SK-N-SH (cell line): Measurements from ENCODE around the gene TFR2. TPM values are rescaled to one million over a fixed set of nuclear protein-coding genes. Genes with fewer than 3 reads are reported as not detected.

ENCODE experiments used
- CTCF ChIA-PET: fragments of 300-600, 350-600 bp; formaldehyde crosslinking; extraction: SDS; loops from one replicate; lab custom pipeline; 2021; lab: Yijun Ruan, JAX
- POLR2A ChIA-PET: fragments of 350-600 bp; sonication (Branson Sonifier 250); formaldehyde crosslinking; extraction: SDS; loops from one replicate; lab custom pipeline; 2020; ENCODE audit warnings: antibody characterized with exemption, inconsistent platforms; lab: Yijun Ruan, JAX
- DNase-seq: peaks from one replicate; pipeline ENCODE4 v3.0.0; 2012
- H2AFZ ChIP-seq: fragments of 200-600 bp; sonication (generic); 2 replicates; pipeline ENCODE4 v1.8.1; 2016; ENCODE audit warnings: antibody characterized with exemption, mild to moderate bottlenecking, low read depth
- H3F3A ChIP-seq: fragments of 200-600 bp; sonication (generic); replicated peaks from 2 replicates; pipeline ENCODE3; 2016; ENCODE audit warnings: antibody characterized with exemption, mild to moderate bottlenecking; ENCODE audit not compliant: insufficient read depth
- H3K27ac ChIP-seq, 2 experiments: fragments of 200-500 bp in 1 of 2; fragments of 200-600 bp in 1 of 2; sonication (Bioruptor generic) in 1 of 2; sonication (generic), shearing (Covaris generic) in 1 of 2; 2 replicates each; pipeline versions ENCODE4 v1.5.1 to v1.6.1; 2014 to 2016; ENCODE audit warnings: low read depth in 2 of 2, inconsistent platforms in 1 of 2, low read length in 1 of 2, mild to moderate bottlenecking in 1 of 2, mixed read lengths in 1 of 2
- H3K27me3 ChIP-seq: fragments of 200-600 bp; sonication (generic), shearing (Covaris generic); 2 replicates; pipeline ENCODE4 v1.6.1; 2016; ENCODE audit warnings: mixed run types; ENCODE audit not compliant: insufficient read depth
- H3K36me3 ChIP-seq, 2 experiments: fragments of 200-500 bp in 1 of 2; fragments of 200-600 bp in 1 of 2; sonication (Bioruptor generic) in 1 of 2; sonication (generic) in 1 of 2; replicated peaks in 1 of 2; 2 replicates each; pipeline versions ENCODE3 to v1.5.1; 2014 to 2016; ENCODE audit warnings: low read length in 1 of 2, mild to moderate bottlenecking in 1 of 2; ENCODE audit not compliant: insufficient read depth in 2 of 2, control insufficient read depth in 1 of 2
- H3K4me1 ChIP-seq, 2 experiments: fragments of 200-500 bp in 1 of 2; fragments of 200-600 bp in 1 of 2; sonication (Bioruptor generic) in 1 of 2; sonication (generic), shearing (Covaris generic) in 1 of 2; 2 replicates each; pipeline versions ENCODE4 v1.5.1 to v1.6.1; 2014 to 2016; ENCODE audit warnings: low read depth in 1 of 2, low read length in 1 of 2, mixed run types in 1 of 2; ENCODE audit not compliant: insufficient read depth in 2 of 2, control insufficient read depth in 1 of 2
- H3K4me2 ChIP-seq: fragments of 200-600 bp; sonication (generic), shearing (Covaris generic); 2 replicates; pipeline ENCODE4 v1.6.1; 2017; ENCODE audit warnings: mixed run types
- H3K4me3 ChIP-seq, 2 experiments: fragments of 200-500 bp in 1 of 2; fragments of 200-600 bp in 1 of 2; sonication (Bioruptor generic) in 1 of 2; sonication (generic), shearing (Covaris generic) in 1 of 2; 2 replicates each; pipeline versions ENCODE4 v1.5.1 to v1.8.1; 2014 to 2016; ENCODE audit warnings: low read depth in 2 of 2, inconsistent platforms in 1 of 2, low read length in 1 of 2, mild to moderate bottlenecking in 1 of 2, mixed read lengths in 1 of 2, moderate library complexity in 1 of 2
- H3K79me2 ChIP-seq: fragments of 200-600 bp; sonication (generic); 2 replicates; pipeline ENCODE4 v1.8.1; 2017; ENCODE audit warnings: mild to moderate bottlenecking; ENCODE audit not compliant: insufficient read depth
- H3K9ac ChIP-seq: fragments of 200-600 bp; sonication (generic); 2 replicates; pipeline ENCODE4 v1.6.1; 2017; ENCODE audit warnings: mixed run types
- H3K9me2 ChIP-seq: fragments of 200-600 bp; sonication (generic); 2 replicates; pipeline ENCODE4 v1.6.1; 2017; ENCODE audit warnings: mixed run types
- H3K9me3 ChIP-seq: fragments of 200-600 bp; sonication (generic); 2 replicates; pipeline ENCODE4 v1.6.1; 2017; ENCODE audit warnings: mixed run types, mild to moderate bottlenecking, moderate library complexity
- H4K20me1 ChIP-seq: fragments of 200-600 bp; sonication (generic); 2 replicates; pipeline ENCODE4 v1.6.1; 2017; ENCODE audit warnings: mild to moderate bottlenecking, mixed run types; ENCODE audit not compliant: insufficient read depth
- NFIC ChIP-seq: IDR thresholded peaks from 2 replicates; pipeline ENCODE4 v1.4.0; 2012; ENCODE audit warnings: borderline replicate concordance
- POLR2AphosphoS5 ChIP-seq: IDR thresholded peaks from 2 replicates; pipeline ENCODE4 v1.6.1; 2012; ENCODE audit warnings: low read depth, low read length
- REST ChIP-seq: IDR thresholded peaks from 2 replicates; pipeline ENCODE4 v1.6.1; 2012; ENCODE audit warnings: mild to moderate bottlenecking, low read depth, low read length, moderate library complexity
- TEAD4 ChIP-seq: IDR thresholded peaks from 2 replicates; pipeline ENCODE4 v1.4.0; 2012; ENCODE audit warnings: mild to moderate bottlenecking, borderline replicate concordance; ENCODE audit not compliant: insufficient read depth
- YY1 ChIP-seq: IDR thresholded peaks from 2 replicates; pipeline ENCODE4 v1.4.0; 2012; ENCODE audit warnings: low read depth, mild to moderate bottlenecking
- WGBS: methylation state at CpG from one replicate; pipeline ENCODE4 v1.1.6; 2017; ENCODE audit warnings: low lambda C conversion rate; 5-methylcytosine and 5-hydroxymethylcytosine counted together
- polyA plus RNA-seq, 3 experiments: library from polyadenylated mRNA; depleted of rRNA; stranded (reverse); fragments of >200 nt; gene quantifications; 2 replicates each; pipeline ENCODE4 v1.2.3, GENCODE V29; 2012

TFR2 gene
- polyA plus RNA-seq, 1 of the 3 experiments (the other 2 are of a cell fraction) = 0.30 TPM

GRCh38 chr7:100677308-100678267 lies 36.2 kb upstream of the TFR2 start (continued):
- TF ChIP-seq REST (no peak), YY1 (no peak), NFIC (no peak)

- CTCF ChIA-PET = interaction anchor here (0.8 to 10.5 kb wide), 11 partner anchors 16 to 196 kb away, joined by 3 to 227 read pairs (median 5); partner anchors contain the start of genes EPO, GIGYF1 and SLC12A9
Observed at GRCh38 chr7:100676501-100677306, 35.4 kb upstream of the TFR2 start.

More at GRCh38 chr7:100676501-100677306, 35.4 kb upstream of the TFR2 start:
- Histone ChIP-seq H3K4me3 (peak overlapping the region; percentile 83 to 98), H3K9me3 (no peaks in the 10 kb centered on the region), H4K20me1 (peaks cover 49% of the 10 kb centered on the region), H3K27ac (peak overlapping the region; percentile 66 to 90; a peak in 3 of 4 replicates), H3K4me2 (peak overlapping the region; percentile 95), H2AFZ (no peak overlapping the region), H3K4me1 (peaks cover 0 to 35% of the 10 kb centered on the region in 2 experiments; a peak in 1 of 4 replicates), H3K36me3 (peaks cover 30 to 51% of the 10 kb centered on the region in 2 experiments), H3K9me2 (no peaks in the 10 kb centered on the region), H3F3A (peaks cover 47% of the 10 kb centered on the region), H3K9ac (peak overlapping the region; percentile 87; the same call in 1 of the 2 replicates), H3K79me2 (peaks cover 49% of the 10 kb centered on the region), H3K27me3 (no peaks in the 10 kb centered on the region)
- TF ChIP-seq POLR2AphosphoS5 = peak; percentile 8; the same call in 1 of the 2 replicates
- TF ChIP-seq TEAD4 = no peak
- DNase-seq = no peak
- POLR2A ChIA-PET = interaction anchor here (0.9 to 6.3 kb wide), 7 partner anchors 14 to 74 kb away, joined by 3 to 23 read pairs (median 6); partner anchors contain the start of genes GIGYF1, MOSPD3 and PCOLCE
- 90% methylated on average over 22 of the region's 23 CpGs for WGBS
